GM12873 (cell line): ENCODE measurements around the gene PROX2.

Experiments
- TF ChIP-seq, protein P1 (sequence below): IDR thresholded peaks from 2 replicates; pipeline ENCODE4 v1.5.1; 2012; ENCODE audit warnings: low read depth, mild to moderate bottlenecking, moderate library complexity, low read length, control low read depth; ENCODE audit not compliant: insufficient read depth; ENCODE audit errors: missing control alignments

The PROX2 gene

GRCh38 chr14:74919421-74920165 lies 43.6 kb upstream of the PROX2 start:
- TF ChIP-seq, protein P1, sequence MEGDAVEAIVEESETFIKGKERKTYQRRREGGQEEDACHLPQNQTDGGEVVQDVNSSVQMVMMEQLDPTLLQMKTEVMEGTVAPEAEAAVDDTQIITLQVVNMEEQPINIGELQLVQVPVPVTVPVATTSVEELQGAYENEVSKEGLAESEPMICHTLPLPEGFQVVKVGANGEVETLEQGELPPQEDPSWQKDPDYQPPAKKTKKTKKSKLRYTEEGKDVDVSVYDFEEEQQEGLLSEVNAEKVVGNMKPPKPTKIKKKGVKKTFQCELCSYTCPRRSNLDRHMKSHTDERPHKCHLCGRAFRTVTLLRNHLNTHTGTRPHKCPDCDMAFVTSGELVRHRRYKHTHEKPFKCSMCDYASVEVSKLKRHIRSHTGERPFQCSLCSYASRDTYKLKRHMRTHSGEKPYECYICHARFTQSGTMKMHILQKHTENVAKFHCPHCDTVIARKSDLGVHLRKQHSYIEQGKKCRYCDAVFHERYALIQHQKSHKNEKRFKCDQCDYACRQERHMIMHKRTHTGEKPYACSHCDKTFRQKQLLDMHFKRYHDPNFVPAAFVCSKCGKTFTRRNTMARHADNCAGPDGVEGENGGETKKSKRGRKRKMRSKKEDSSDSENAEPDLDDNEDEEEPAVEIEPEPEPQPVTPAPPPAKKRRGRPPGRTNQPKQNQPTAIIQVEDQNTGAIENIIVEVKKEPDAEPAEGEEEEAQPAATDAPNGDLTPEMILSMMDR: no peak

- TF ChIP-seq, protein P1: no peak
Measured at GRCh38 chr14:74918380-74918779, 42.4 kb upstream of the PROX2 start.

DNA sequence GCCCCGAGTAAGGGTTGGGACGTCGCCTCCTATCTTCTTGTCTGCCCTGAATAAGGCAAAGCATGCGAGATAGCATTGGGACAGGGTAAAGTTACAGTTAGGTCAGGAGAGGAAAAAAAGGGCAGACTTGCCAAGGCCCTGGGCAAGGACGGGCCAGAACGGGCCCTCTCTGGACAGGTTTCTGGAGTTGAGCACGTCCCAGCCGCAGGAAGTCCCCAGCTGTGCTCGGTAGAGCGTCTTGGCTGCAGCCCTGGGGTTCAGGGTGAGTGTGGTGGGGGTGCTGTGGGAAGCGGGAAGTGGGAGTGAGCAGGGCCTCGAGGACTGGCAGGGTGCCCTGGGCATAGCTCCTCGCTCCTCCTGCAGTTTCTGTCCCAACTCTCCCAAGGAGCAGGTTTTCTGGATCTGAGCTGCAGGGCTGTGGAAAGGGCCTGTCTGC lies 41.7 kb upstream of the PROX2 start:
- TF ChIP-seq, protein P1: no peak

GRCh38 chr14:74917178-74917543 lies 41.2 kb upstream of the PROX2 start:
- TF ChIP-seq, protein P1: no peak

GRCh38 chr14:74915826-74916225 lies 39.9 kb upstream of the PROX2 start:
- TF ChIP-seq, protein P1: no peak

- TF ChIP-seq, protein P1: no peak
Measured at GRCh38 chr14:74915426-74915825, 39.5 kb upstream of the PROX2 start.

DNA sequence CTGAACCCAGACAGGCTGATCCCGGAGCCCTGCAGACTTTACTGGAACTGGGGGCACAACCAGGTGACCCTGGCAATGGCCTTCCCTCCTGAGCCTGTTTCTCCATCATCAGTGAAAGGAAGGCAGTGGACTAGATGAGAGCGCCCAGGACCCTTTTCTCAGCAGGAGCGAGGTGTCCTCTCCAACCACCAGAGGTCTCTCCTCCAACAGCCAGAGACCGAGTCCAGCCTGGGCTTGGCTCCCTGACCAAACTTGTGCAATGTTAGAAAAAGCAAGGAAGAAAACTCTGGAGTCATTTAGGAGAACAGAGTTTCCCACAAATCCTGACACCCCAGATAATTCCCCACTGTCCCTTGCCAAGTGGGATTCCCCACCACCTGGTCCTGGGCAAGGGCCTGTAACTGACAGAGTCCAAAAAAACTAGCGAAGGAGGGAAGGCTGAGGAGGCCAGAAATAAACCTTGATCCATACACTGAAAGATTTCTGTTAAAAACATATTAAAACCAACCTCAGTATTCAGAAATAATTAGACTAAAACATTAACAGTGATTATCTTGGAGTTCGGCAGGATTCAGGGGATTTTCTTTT lies 38.1 kb upstream of the PROX2 start:
- TF ChIP-seq, protein P1: peak; percentile 72
